Measurements from ENCODE around the gene AHSA1. TPM values are rescaled to one million over a fixed set of nuclear protein-coding genes. Genes with fewer than 3 reads are reported as not detected.
"Not testable (repeated sequence)": the region's sequence is repeated elsewhere in the genome, so short reads cannot be mapped to it uniquely, and the experiment has no call there.

Gene AHSA1
- 100 to 1,000 TPM in 1 of 3 donors, 10 to 100 TPM in 2; 70.4 to 101 (median 94.3) TPM for total RNA-seq
- 112 TPM for total RNA-seq (2013)

DNA sequence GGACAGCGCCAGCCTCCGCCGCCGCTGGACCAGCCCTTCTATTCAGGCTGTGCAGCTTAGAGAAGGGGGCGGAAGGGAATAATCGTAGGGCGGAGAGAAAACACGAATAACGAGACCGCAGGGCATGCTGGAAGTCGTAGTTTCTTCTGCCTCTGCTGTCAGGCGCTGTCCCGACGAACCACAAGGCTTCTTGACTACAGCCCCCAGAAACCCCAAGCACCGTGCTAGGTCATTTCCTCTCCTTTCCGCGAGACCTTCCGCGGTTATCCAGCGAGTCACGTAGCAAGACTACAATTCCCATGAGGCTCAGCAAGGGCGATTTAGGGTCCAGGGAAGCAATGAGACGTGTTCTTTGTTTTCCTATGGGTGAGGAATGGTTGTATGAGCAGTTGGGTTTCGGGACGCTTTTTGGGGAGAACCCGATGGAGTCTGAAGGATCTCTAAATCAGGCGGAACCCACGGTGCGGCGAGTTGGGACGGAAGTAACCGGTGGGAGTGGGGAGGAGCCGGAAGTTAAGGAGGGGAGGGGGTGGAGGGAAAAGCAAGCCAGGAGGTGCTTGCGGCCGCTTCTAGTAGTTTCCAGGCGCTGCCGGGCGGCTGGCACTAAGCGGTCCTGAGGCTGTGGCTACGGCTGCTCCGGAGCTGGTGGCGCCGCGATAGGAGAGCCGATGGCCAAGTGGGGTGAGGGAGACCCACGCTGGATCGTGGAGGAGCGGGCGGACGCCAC, at the start of gene AHSA1, which contains the start of gene VIPAS39:
TSS of gene AHSA1 (plus strand) at position 572 of the 727 bp plus-strand sequence. CDS start at position 669, 97 bp downstream.
TSS of gene VIPAS39 (minus strand) at position 80 of the 727 bp plus-strand sequence. CDS start 3,499 bp downstream, outside the sequence.
- Histone ChIP-seq H3K27me3 (ENCODE audit: control insufficient read depth, insufficient read depth, low read length) (no peaks in the 10 kb centered on the region), H3K9me3 (ENCODE audit: control insufficient read depth, insufficient read depth, low read length) (no peaks in the 10 kb centered on the region), H3K27ac (ENCODE audit: low read length) (peak within 1 kb of the TSS; percentile 87), H3K4me1 (ENCODE audit: control insufficient read depth, insufficient read depth, low read length) (peaks cover 17% of the 10 kb centered on the region), H3K36me3 (ENCODE audit: control insufficient read depth, insufficient read depth, low read length) (peaks cover 27% of the 10 kb centered on the region), H3K4me3 (ENCODE audit: low read length) (peak within 1 kb of the TSS; percentile 86)
- TF ChIP-seq, protein P1, sequence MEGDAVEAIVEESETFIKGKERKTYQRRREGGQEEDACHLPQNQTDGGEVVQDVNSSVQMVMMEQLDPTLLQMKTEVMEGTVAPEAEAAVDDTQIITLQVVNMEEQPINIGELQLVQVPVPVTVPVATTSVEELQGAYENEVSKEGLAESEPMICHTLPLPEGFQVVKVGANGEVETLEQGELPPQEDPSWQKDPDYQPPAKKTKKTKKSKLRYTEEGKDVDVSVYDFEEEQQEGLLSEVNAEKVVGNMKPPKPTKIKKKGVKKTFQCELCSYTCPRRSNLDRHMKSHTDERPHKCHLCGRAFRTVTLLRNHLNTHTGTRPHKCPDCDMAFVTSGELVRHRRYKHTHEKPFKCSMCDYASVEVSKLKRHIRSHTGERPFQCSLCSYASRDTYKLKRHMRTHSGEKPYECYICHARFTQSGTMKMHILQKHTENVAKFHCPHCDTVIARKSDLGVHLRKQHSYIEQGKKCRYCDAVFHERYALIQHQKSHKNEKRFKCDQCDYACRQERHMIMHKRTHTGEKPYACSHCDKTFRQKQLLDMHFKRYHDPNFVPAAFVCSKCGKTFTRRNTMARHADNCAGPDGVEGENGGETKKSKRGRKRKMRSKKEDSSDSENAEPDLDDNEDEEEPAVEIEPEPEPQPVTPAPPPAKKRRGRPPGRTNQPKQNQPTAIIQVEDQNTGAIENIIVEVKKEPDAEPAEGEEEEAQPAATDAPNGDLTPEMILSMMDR (IDR thresholded peaks at IDR 0.05) = no peak
- no peaks in the 10 kb centered on the region for H3K27me3 Mint-ChIP-seq (ENCODE audit: low read depth in 2 of 2)
- peaks cover 44 to 50% of the 10 kb centered on the region in 2 donors for H3K4me1 Mint-ChIP-seq
- H3K4me3 Mint-ChIP-seq = peak within 1 kb of the TSS; percentile 100
- intact Hi-C loops (cut with micrococcal nuclease) = loop anchor here (1.0 to 5.0 kb wide), 8 partner anchors 81 to 360 kb away; partner anchors contain the start of genes ALKBH1, CIPC, GSTZ1 and SAMD15
- H3K27ac Mint-ChIP-seq = peak within 1 kb of the TSS; percentile 99 to 100
- H3K36me3 Mint-ChIP-seq = peaks cover 7% of the 10 kb centered on the region
- under 1% methylated on average over 50 of the region's 50 CpGs for WGBS (ENCODE audit: insufficient coverage)
- peak; percentile 86 to 98 for DNase-seq
- H3K9me3 Mint-ChIP-seq = no peaks in the 10 kb centered on the region
- peak; percentile 93 to 98 (median 93) for ATAC-seq

DNA sequence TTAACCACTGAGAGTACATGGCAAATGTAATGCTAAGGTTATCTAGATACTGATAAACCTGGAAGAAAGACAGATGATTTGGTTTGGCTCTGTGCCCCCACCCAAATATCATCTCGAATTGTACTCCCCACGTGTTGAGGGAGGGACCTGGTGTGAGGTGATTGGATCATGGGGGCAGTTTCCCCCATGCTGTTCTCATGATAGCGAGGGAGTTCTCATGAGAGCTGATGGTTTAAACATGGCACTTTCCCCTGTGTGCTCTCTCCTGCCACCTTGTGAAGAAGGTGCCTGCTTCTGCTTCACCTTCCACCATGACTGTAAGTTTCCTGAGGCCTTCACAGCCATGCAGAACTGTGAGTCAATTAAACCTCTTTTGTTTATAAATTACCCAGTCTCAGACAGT, 48.8 kb upstream of the AHSA1 start:
- Histone ChIP-seq H3K36me3 (ENCODE audit: control insufficient read depth, insufficient read depth, low read length) (no peaks in the 10 kb centered on the region), H3K27ac (ENCODE audit: low read length) (no peak overlapping the region), H3K4me3 (ENCODE audit: low read length) (no peak overlapping the region), H3K9me3 (ENCODE audit: control insufficient read depth, insufficient read depth, low read length) (no peaks in the 10 kb centered on the region), H3K27me3 (ENCODE audit: control insufficient read depth, insufficient read depth, low read length) (no peaks in the 10 kb centered on the region), H3K4me1 (ENCODE audit: control insufficient read depth, insufficient read depth, low read length) (no peaks in the 10 kb centered on the region)
- intact Hi-C loops (cut with micrococcal nuclease) = no loop called here
- TF ChIP-seq, protein P1 (IDR thresholded peaks at IDR 0.05) = no peak
- Mint-ChIP-seq H3K36me3 (no peaks in the 10 kb centered on the region), H3K27ac (no peak overlapping the region), H3K4me3 (no peak overlapping the region), H3K9me3 (no peaks in the 10 kb centered on the region), H3K4me1 (peaks cover 8 to 13% of the 10 kb centered on the region in 2 donors), H3K27me3 (ENCODE audit: low read depth in 2 of 2) (no peaks in the 10 kb centered on the region)
- ATAC-seq (no peak), DNase-seq (peak in 1 of 2 donors; percentile 16)
- WGBS (ENCODE audit: insufficient coverage) = 60% methylated on average over 3 of the region's 3 CpGs

DNA sequence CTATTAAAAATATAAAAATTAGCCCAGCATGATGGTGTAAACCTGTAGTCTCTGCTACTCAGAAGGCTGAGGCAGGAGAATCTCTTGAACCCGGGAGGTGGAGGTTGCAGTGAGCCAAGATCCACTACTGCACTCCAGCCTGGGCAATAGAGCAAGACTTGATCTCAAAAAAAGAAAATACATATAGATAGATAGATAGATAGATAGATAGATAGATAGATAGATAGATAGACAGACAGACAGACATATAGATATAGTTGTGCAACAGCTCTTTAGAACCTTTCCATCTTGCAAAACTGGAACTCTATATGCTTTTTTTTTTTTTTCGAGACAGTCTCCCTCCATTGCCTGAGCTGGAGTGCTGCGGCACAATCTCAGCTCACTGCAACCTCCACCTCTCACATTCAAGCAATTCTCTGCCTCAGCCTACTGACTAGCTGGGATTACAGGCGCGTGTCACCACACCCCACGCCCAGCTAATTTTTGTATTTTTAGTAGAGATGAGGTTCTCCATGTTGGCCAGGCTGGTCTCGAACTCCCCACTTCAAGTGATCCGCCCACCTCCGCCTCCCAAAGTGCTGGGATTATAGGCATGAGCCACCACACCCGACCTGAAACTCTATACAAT, 42.4 kb upstream of the AHSA1 start:
- H3K27ac ChIP-seq (ENCODE audit: low read length); H3K4me3 Mint-ChIP-seq; H3K4me1 ChIP-seq (ENCODE audit: control insufficient read depth, insufficient read depth, low read length); ATAC-seq; H3K27me3 ChIP-seq (ENCODE audit: control insufficient read depth, insufficient read depth, low read length); H3K36me3 Mint-ChIP-seq; H3K9me3 Mint-ChIP-seq; DNase-seq; H3K27me3 Mint-ChIP-seq (ENCODE audit: low read depth in 2 of 2); H3K4me3 ChIP-seq (ENCODE audit: low read length); intact Hi-C loops (cut with micrococcal nuclease); H3K27ac Mint-ChIP-seq; H3K4me1 Mint-ChIP-seq; H3K36me3 ChIP-seq (ENCODE audit: control insufficient read depth, insufficient read depth, low read length): not testable (repeated sequence)
- peaks cover 15% of the 10 kb centered on the region for H3K9me3 ChIP-seq (ENCODE audit: control insufficient read depth, insufficient read depth, low read length)
- WGBS (ENCODE audit: insufficient coverage) = 96% methylated on average over 8 of the region's 10 CpGs

DNA sequence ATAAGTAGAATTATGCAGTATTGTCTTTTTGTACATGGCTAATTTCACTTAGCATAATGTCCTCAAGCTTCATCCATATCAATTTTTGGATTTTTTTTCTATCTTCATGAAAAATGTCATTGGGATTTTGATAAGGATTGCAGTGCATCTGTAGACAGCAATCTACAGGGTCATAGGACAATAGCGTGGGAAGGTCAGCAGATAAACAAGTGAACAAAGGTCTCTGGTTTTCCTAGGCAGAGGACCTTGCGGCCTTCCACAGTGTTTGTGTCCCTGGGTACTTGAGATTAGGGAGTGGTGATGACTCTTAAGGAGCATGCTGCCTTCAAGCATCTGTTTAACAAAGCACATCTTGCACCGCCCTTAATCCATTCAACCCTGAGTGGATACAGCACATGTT, 41.8 kb upstream of the AHSA1 start:
- H3K27me3 Mint-ChIP-seq (ENCODE audit: low read depth in 2 of 2); H3K27ac Mint-ChIP-seq; H3K9me3 Mint-ChIP-seq; H3K36me3 ChIP-seq (ENCODE audit: control insufficient read depth, insufficient read depth, low read length); H3K36me3 Mint-ChIP-seq; H3K4me3 Mint-ChIP-seq; H3K27me3 ChIP-seq (ENCODE audit: control insufficient read depth, insufficient read depth, low read length); H3K4me1 ChIP-seq (ENCODE audit: control insufficient read depth, insufficient read depth, low read length); H3K27ac ChIP-seq (ENCODE audit: low read length); DNase-seq; intact Hi-C loops (cut with micrococcal nuclease); H3K4me1 Mint-ChIP-seq; H3K4me3 ChIP-seq (ENCODE audit: low read length); ATAC-seq: not testable (repeated sequence)
- peaks cover 15% of the 10 kb centered on the region for H3K9me3 ChIP-seq (ENCODE audit: control insufficient read depth, insufficient read depth, low read length)
- 100% methylated on average over 1 of the region's 3 CpGs for WGBS (ENCODE audit: insufficient coverage)

All from natural killer cell (primary cell).